Muscle of arm (tissue), 12 donors: ENCODE data around the gene CABP2. TPM values are rescaled to one million over a fixed set of nuclear protein-coding genes. Genes with fewer than 3 reads are reported as not detected.
"Not testable (repeated sequence)": the region's sequence is repeated elsewhere in the genome, so short reads cannot be mapped to it uniquely, and the experiment has no call there.

ENCODE experiments used
- DNase-seq: peaks from one replicate; pipeline ENCODE4 v3.0.0-alpha.2; 2013
- polyA plus RNA-seq, 12 donors: library from polyadenylated mRNA; unstranded; fragments of 120-200 nt; gene quantifications; one replicate each; pipeline ENCODE4 v1.2.1, GENCODE V29; 2013; ENCODE audit not compliant: insufficient read length in 12 of 12

The CABP2 gene
- polyA plus RNA-seq, 12 donors: not detected

GRCh38 chr11:67477344-67478050 lies 45.7 kb downstream of the CABP2 start:
- not testable (repeated sequence) for DNase-seq

- DNase-seq: not testable (repeated sequence)
Measured at GRCh38 chr11:67476692-67477091, 46.6 kb downstream of the CABP2 start.

- DNase-seq: no peak
Measured at GRCh38 chr11:67472882-67473281, 50.4 kb downstream of the CABP2 start.

- DNase-seq: no peak
Measured at GRCh38 chr11:67470337-67471002, 52.8 kb downstream of the CABP2 start.

DNA sequence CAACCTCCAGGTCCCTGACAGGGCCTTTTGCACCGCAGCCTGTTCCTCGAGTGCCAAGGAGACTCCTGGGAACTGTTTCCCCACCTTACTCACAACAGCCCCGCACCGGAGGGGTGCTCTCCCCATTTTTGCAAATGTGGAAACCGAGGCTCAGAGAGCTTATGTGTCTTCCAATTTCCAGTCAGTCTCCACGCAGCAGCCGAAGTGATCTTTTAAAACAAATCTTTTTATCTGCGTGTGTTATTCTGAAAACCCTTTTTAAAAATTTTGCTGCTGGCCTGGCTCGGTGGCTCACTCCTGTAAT lies 53.8 kb downstream of the CABP2 start:
- DNase-seq: no peak

Other genes with a start within 250 kb of the CABP2 start
- 10 to 100 TPM in 11 of 12 donors, not detected in 1; 18.8 to 47.7 (median 24.5) TPM for gene ANKRD13D, start 234.1 kb downstream of the CABP2 start, polyA plus RNA-seq
- gene SSH3, start 219.9 kb downstream of the CABP2 start, polyA plus RNA-seq: 10 to 100 TPM in 11 of 12 donors, not detected in 1; 11.8 to 24.5 (median 15.3) TPM
- gene POLD4, start 169.9 kb downstream of the CABP2 start, polyA plus RNA-seq: 10 to 100 TPM in 11 of 12 donors, not detected in 1; 19.0 to 36.9 (median 25.9) TPM
- 1 to 10 TPM in 11 of 12 donors, not detected in 1; 2.2 to 8.6 (median 3.2) TPM for gene CLCF1, start 149.8 kb downstream of the CABP2 start, polyA plus RNA-seq
- 10 to 100 TPM in 3 of 12 donors, 1 to 10 TPM in 8, not detected in 1; 6.6 to 34.1 (median 8.0) TPM for gene RAD9A, start 131.5 kb downstream of the CABP2 start, polyA plus RNA-seq
- gene PPP1CA, start 121.6 kb downstream of the CABP2 start, polyA plus RNA-seq: 100 to 1,000 TPM in 8 of 12 donors, 10 to 100 TPM in 3, not detected in 1; 92.1 to 180 (median 109) TPM
- 1 to 10 TPM in 11 of 12 donors, not detected in 1; 2.1 to 9.2 (median 4.4) TPM for gene TBC1D10C, start 119.4 kb downstream of the CABP2 start, polyA plus RNA-seq
- gene CARNS1, start 107.8 kb downstream of the CABP2 start, polyA plus RNA-seq: 10 to 100 TPM in 11 of 12 donors, not detected in 1; 23.9 to 76.7 (median 53.6) TPM
- 10 to 100 TPM in 11 of 12 donors, not detected in 1; 29.4 to 60.0 (median 32.1) TPM for gene RPS6KB2, start 95.0 kb downstream of the CABP2 start, polyA plus RNA-seq
- gene PTPRCAP, start 85.8 kb downstream of the CABP2 start, polyA plus RNA-seq: 1 to 10 TPM in 4 of 12 donors, under 1 TPM in 6, not detected in 2; 0.50 to 7.2 (median 0.84) TPM
- gene CORO1B, start 80.0 kb downstream of the CABP2 start, polyA plus RNA-seq: 10 to 100 TPM in 11 of 12 donors, not detected in 1; 20.0 to 56.3 (median 24.2) TPM
- not detected for gene GPR152, start 70.7 kb downstream of the CABP2 start, polyA plus RNA-seq
- 1 to 10 TPM in 5 of 12 donors, under 1 TPM in 5, not detected in 2; 0.41 to 1.7 (median 1.0) TPM for gene CABP4, start 68.1 kb downstream of the CABP2 start, polyA plus RNA-seq
- 10 to 100 TPM in 11 of 12 donors, not detected in 1; 35.2 to 73.5 (median 46.2) TPM for gene TMEM134, start 54.2 kb downstream of the CABP2 start, polyA plus RNA-seq
- gene AIP, start 40.4 kb downstream of the CABP2 start, polyA plus RNA-seq: 10 to 100 TPM in 11 of 12 donors, not detected in 1; 33.7 to 50.2 (median 41.7) TPM
- gene PITPNM1, start 18.1 kb downstream of the CABP2 start, polyA plus RNA-seq: 10 to 100 TPM in 2 of 12 donors, 1 to 10 TPM in 9, not detected in 1; 4.7 to 52.6 (median 6.4) TPM
- 10 to 100 TPM in 11 of 12 donors, not detected in 1; 12.7 to 27.8 (median 16.3) TPM for gene CDK2AP2, start 15.3 kb downstream of the CABP2 start, polyA plus RNA-seq
- gene GSTP1, start 60.4 kb upstream of the CABP2 start, polyA plus RNA-seq: 100 to 1,000 TPM in 11 of 12 donors, not detected in 1; 195 to 377 (median 251) TPM
- 100 to 1,000 TPM in 10 of 12 donors, 10 to 100 TPM in 1, not detected in 1; 99.7 to 247 (median 131) TPM for gene NDUFV1, start 83.5 kb upstream of the CABP2 start, polyA plus RNA-seq
- gene NUDT8, start 106.5 kb upstream of the CABP2 start, polyA plus RNA-seq: 1 to 10 TPM in 10 of 12 donors, not detected in 2; 1.9 to 4.0 (median 3.2) TPM
- gene TBX10, start 116.3 kb upstream of the CABP2 start, polyA plus RNA-seq: not detected
- gene ACY3, start 127.3 kb upstream of the CABP2 start, polyA plus RNA-seq: under 1 TPM in 10 of 12 donors, not detected in 2; 0.13 to 0.72 (median 0.21) TPM
- 10 to 100 TPM in 2 of 12 donors, 1 to 10 TPM in 1, under 1 TPM in 1, not detected in 8; 0.25 to 36.7 (median 8.2) TPM for gene ALDH3B2, start 151.2 kb upstream of the CABP2 start, polyA plus RNA-seq